ENCODE measurements around the gene GPRIN3. TPM values are rescaled to one million over a fixed set of nuclear protein-coding genes. Genes with fewer than 3 reads are reported as not detected.

GPRIN3 gene
- polyA plus RNA-seq, 1 donor (not counting 4 experiments of a cell fraction or from before 2014, with no cell fraction given): not detected

DNA sequence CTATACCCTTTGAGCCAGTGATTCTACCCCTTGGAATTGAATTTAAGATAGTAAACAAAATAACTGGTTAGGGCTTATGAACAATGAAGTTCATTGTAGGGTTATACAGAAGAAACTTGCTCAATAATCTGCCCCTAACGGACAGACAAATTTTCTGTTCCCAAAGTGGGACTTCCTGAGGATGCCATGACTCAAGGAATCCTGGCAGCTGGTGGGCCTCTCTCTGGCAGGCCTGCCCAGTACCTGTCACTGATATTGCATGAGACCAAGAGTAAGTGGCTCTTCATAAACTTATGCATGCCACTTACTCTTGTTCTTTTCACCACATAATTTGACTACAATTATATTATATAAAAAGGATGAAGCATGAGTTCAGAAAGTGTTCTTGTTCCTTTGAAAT, 41.5 kb downstream of the GPRIN3 start:
- dilution Hi-C loops (cut with MboI; ENCODE audit: extremely low pct_ligation_motif_present, low sequenced_read_pairs): no loop called here
- H3K4me1 ChIP-seq (ENCODE audit: control insufficient read depth, extremely low read depth, insufficient read depth, low read length): no peaks in the 10 kb centered on the region
- H3K79me2 ChIP-seq (ENCODE audit: control insufficient read depth, insufficient read depth, low read length): no peaks in the 10 kb centered on the region
- H4K20me1 ChIP-seq (ENCODE audit: control insufficient read depth, extremely low read depth, insufficient read depth, low read length): no peaks in the 10 kb centered on the region
- no peak for DNase-seq (ENCODE audit: low read depth, low spot score)
- no peak for TF ChIP-seq EZH2 (IDR thresholded peaks at IDR 0.05; ENCODE audit: low read length)
- TF ChIP-seq, protein P1, sequence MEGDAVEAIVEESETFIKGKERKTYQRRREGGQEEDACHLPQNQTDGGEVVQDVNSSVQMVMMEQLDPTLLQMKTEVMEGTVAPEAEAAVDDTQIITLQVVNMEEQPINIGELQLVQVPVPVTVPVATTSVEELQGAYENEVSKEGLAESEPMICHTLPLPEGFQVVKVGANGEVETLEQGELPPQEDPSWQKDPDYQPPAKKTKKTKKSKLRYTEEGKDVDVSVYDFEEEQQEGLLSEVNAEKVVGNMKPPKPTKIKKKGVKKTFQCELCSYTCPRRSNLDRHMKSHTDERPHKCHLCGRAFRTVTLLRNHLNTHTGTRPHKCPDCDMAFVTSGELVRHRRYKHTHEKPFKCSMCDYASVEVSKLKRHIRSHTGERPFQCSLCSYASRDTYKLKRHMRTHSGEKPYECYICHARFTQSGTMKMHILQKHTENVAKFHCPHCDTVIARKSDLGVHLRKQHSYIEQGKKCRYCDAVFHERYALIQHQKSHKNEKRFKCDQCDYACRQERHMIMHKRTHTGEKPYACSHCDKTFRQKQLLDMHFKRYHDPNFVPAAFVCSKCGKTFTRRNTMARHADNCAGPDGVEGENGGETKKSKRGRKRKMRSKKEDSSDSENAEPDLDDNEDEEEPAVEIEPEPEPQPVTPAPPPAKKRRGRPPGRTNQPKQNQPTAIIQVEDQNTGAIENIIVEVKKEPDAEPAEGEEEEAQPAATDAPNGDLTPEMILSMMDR (optimal IDR thresholded peaks at IDR 0.05 in 1 of 3, IDR thresholded peaks at IDR 0.05 in 1 of 3, conservative IDR thresholded peaks at IDR 0.05 in 1 of 3; ENCODE audit: extremely low read depth in 1 of 3, insufficient read depth in 2 of 3, low read length in 3 of 3): no peak
- no peak overlapping the region for H3K4me2 ChIP-seq (ENCODE audit: control insufficient read depth, extremely low read depth, insufficient read depth, low read depth, low read length)
- no peak overlapping the region for H3K9ac ChIP-seq (ENCODE audit: control insufficient read depth, extremely low read depth, insufficient read depth, low read length)
- H3K36me3 ChIP-seq (ENCODE audit: control insufficient read depth in 2 of 2, extremely low read depth in 1 of 2, insufficient read depth in 2 of 2, low read length in 2 of 2): no peaks in the 10 kb centered on the region
- H3K27ac ChIP-seq (ENCODE audit: control insufficient read depth, insufficient read depth, low read length): no peak overlapping the region
- H2AFZ ChIP-seq (ENCODE audit: control insufficient read depth, low read length): no peak overlapping the region
- FAIRE-seq: no peak
- H3K27me3 ChIP-seq (ENCODE audit: control insufficient read depth, extremely low read depth, insufficient read depth, low read length): no peaks in the 10 kb centered on the region
- no peak overlapping the region for H3K4me3 ChIP-seq (ENCODE audit: control insufficient read depth in 2 of 3, extremely low read depth in 1 of 3, insufficient read depth in 2 of 3, low read depth in 1 of 3, low read length in 3 of 3)
- no peaks in the 10 kb centered on the region for H3K9me1 ChIP-seq (ENCODE audit: control insufficient read depth, extremely low read depth, insufficient read depth, low read length)
- H3K9me3 ChIP-seq (ENCODE audit: control insufficient read depth, low read depth, low read length): no peaks in the 10 kb centered on the region

DNA sequence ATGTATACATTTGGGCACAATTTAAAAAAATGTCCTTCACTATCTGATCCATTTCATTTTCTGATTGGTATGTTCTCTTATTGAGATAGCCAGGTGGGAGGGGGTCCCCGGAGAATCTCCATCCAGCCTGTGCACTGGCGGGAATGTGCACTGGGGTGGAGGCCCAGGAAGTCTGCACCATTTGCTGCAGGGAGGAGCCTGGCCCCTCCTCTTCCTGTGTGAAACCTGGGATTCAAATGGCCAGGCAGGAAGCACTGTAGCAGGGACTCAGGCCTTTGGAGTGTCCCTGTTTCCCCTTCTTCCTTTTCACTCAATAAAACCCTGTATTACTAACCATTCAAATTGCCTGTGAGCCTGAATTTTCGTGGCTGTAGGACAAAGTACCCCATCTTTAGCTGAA, 44.3 kb downstream of the GPRIN3 start:
- Histone ChIP-seq H3K36me3 (ENCODE audit: control insufficient read depth in 2 of 2, extremely low read depth in 1 of 2, insufficient read depth in 2 of 2, low read length in 2 of 2) (no peaks in the 10 kb centered on the region), H3K4me3 (ENCODE audit: control insufficient read depth in 2 of 3, extremely low read depth in 1 of 3, insufficient read depth in 2 of 3, low read depth in 1 of 3, low read length in 3 of 3) (no peak overlapping the region), H3K4me1 (ENCODE audit: control insufficient read depth, extremely low read depth, insufficient read depth, low read length) (no peaks in the 10 kb centered on the region), H3K9me1 (ENCODE audit: control insufficient read depth, extremely low read depth, insufficient read depth, low read length) (no peaks in the 10 kb centered on the region), H3K27me3 (ENCODE audit: control insufficient read depth, extremely low read depth, insufficient read depth, low read length) (no peaks in the 10 kb centered on the region), H4K20me1 (ENCODE audit: control insufficient read depth, extremely low read depth, insufficient read depth, low read length) (no peaks in the 10 kb centered on the region), H3K9me3 (ENCODE audit: control insufficient read depth, low read depth, low read length) (no peaks in the 10 kb centered on the region), H3K79me2 (ENCODE audit: control insufficient read depth, insufficient read depth, low read length) (no peaks in the 10 kb centered on the region), H2AFZ (ENCODE audit: control insufficient read depth, low read length) (no peak overlapping the region), H3K27ac (ENCODE audit: control insufficient read depth, insufficient read depth, low read length) (no peak overlapping the region), H3K9ac (ENCODE audit: control insufficient read depth, extremely low read depth, insufficient read depth, low read length) (no peak overlapping the region), H3K4me2 (ENCODE audit: control insufficient read depth, extremely low read depth, insufficient read depth, low read depth, low read length) (no peak overlapping the region)
- dilution Hi-C loops (cut with MboI; ENCODE audit: extremely low pct_ligation_motif_present, low sequenced_read_pairs): no loop called here
- TF ChIP-seq, protein P1 (optimal IDR thresholded peaks at IDR 0.05 in 1 of 3, IDR thresholded peaks at IDR 0.05 in 1 of 3, conservative IDR thresholded peaks at IDR 0.05 in 1 of 3; ENCODE audit: extremely low read depth in 1 of 3, insufficient read depth in 2 of 3, low read length in 3 of 3): no peak
- no peak for TF ChIP-seq EZH2 (IDR thresholded peaks at IDR 0.05; ENCODE audit: low read length)
- DNase-seq (ENCODE audit: low read depth, low spot score): no peak
- no peak for FAIRE-seq

Data from keratinocyte (primary cell).